Measurements from ENCODE around the gene PALM3. TPM values are rescaled to one million over a fixed set of nuclear protein-coding genes. Genes with fewer than 3 reads are reported as not detected.
A peak's percentile ranks its signal among the peaks of the same experiment; 100 is the strongest.
"Not testable (repeated sequence)": the region's sequence is repeated elsewhere in the genome, so short reads cannot be mapped to it uniquely, and the experiment has no call there.

PALM3 gene
- polyA plus RNA-seq, 1 donor from 2014 or later: not detected

- not testable (repeated sequence) for H3K27me3 Mint-ChIP-seq, H3K36me3 Mint-ChIP-seq, H3K9me3 Mint-ChIP-seq
- peak overlapping the region in 2 of 3 donors; percentile 66 to 75 for H3K27ac Mint-ChIP-seq
- peak overlapping the region in 3 of 4 donors; percentile 57 to 86 (median 77) for H3K4me3 Mint-ChIP-seq
- H3K4me1 Mint-ChIP-seq: peaks cover 17 to 26% (median 22%) of the 10 kb centered on the region in 3 donors
Measured at GRCh38 chr19:14019739-14020138, 42.1 kb downstream of the PALM3 start.

GRCh38 chr19:14019100-14019499 lies 42.8 kb downstream of the PALM3 start:
- H3K4me1 Mint-ChIP-seq: peaks cover 17 to 31% (median 26%) of the 10 kb centered on the region in 3 donors
- no peaks in the 10 kb centered on the region for H3K9me3 Mint-ChIP-seq
- peak overlapping the region; percentile 66 to 86 (median 75) for H3K27ac Mint-ChIP-seq
- peak overlapping the region; percentile 57 to 92 (median 80) for H3K4me3 Mint-ChIP-seq
- no peaks in the 10 kb centered on the region for H3K27me3 Mint-ChIP-seq
- H3K36me3 Mint-ChIP-seq: no peaks in the 10 kb centered on the region

GRCh38 chr19:14015524-14016035 lies 46.3 kb downstream of the PALM3 start:
- no peaks in the 10 kb centered on the region for H3K36me3 Mint-ChIP-seq
- peak overlapping the region; percentile 48 to 79 (median 73) for H3K27ac Mint-ChIP-seq
- no peaks in the 10 kb centered on the region for H3K27me3 Mint-ChIP-seq
- H3K9me3 Mint-ChIP-seq: peaks cover 0 to 4% (median 0%) of the 10 kb centered on the region in 3 donors
- H3K4me3 Mint-ChIP-seq: peak overlapping the region; percentile 34 to 83 (median 71)
- H3K4me1 Mint-ChIP-seq: peaks cover 26 to 29% (median 26%) of the 10 kb centered on the region in 3 donors

GRCh38 chr19:14012378-14012915 lies 49.4 kb downstream of the PALM3 start:
- peaks cover 15 to 20% (median 15%) of the 10 kb centered on the region in 3 donors for H3K4me1 Mint-ChIP-seq
- H3K4me3 Mint-ChIP-seq: peak overlapping the region in 1 of 4 donors; percentile 74
- peaks cover 1% of the 10 kb centered on the region for H3K36me3 Mint-ChIP-seq
- peak overlapping the region in 1 of 3 donors; percentile 19 for H3K27ac Mint-ChIP-seq
- H3K9me3 Mint-ChIP-seq: peaks cover 0 to 4% (median 0%) of the 10 kb centered on the region in 3 donors
- H3K27me3 Mint-ChIP-seq: no peaks in the 10 kb centered on the region

GRCh38 chr19:14006766-14007562 lies 54.9 kb downstream of the PALM3 start:
- Mint-ChIP-seq H3K4me3 (peak overlapping the region; percentile 87 to 95 (median 95)), H3K27ac (peak overlapping the region; percentile 98 to 100 (median 99)), H3K36me3 (peaks cover 1% of the 10 kb centered on the region), H3K9me3 (no peaks in the 10 kb centered on the region), H3K27me3 (no peaks in the 10 kb centered on the region), H3K4me1 (peaks cover 23 to 33% (median 32%) of the 10 kb centered on the region in 3 donors)

GRCh38 chr19:14006085-14006765 lies 55.7 kb downstream of the PALM3 start, which contains the start of gene RFX1:
TSS of gene RFX1 (minus strand) at chr19:14006320. CDS start at chr19:13993843, 12,477 bp downstream.
- peak within 1 kb of the TSS; percentile 98 to 100 (median 99) for H3K27ac Mint-ChIP-seq
- H3K9me3 Mint-ChIP-seq: no peaks in the 10 kb centered on the region
- peaks cover 25 to 33% (median 33%) of the 10 kb centered on the region in 3 donors for H3K4me1 Mint-ChIP-seq
- H3K36me3 Mint-ChIP-seq: peaks cover 1% of the 10 kb centered on the region
- no peaks in the 10 kb centered on the region for H3K27me3 Mint-ChIP-seq
- H3K4me3 Mint-ChIP-seq: peak within 1 kb of the TSS; percentile 95 to 96 (median 95)

GRCh38 chr19:14005349-14006084 lies 56.4 kb downstream of the PALM3 start:
- peaks cover 30 to 40% (median 33%) of the 10 kb centered on the region in 3 donors for H3K4me1 Mint-ChIP-seq
- no peaks in the 10 kb centered on the region for H3K9me3 Mint-ChIP-seq
- no peaks in the 10 kb centered on the region for H3K27me3 Mint-ChIP-seq
- peak overlapping the region; percentile 75 to 96 (median 95) for H3K4me3 Mint-ChIP-seq
- H3K27ac Mint-ChIP-seq: peak overlapping the region; percentile 98 to 100 (median 99)
- H3K36me3 Mint-ChIP-seq: peaks cover 1% of the 10 kb centered on the region

- Mint-ChIP-seq H3K27ac (peak overlapping the region; percentile 95 to 99 (median 98)), H3K9me3 (no peaks in the 10 kb centered on the region), H3K36me3 (peaks cover 1% of the 10 kb centered on the region), H3K27me3 (no peaks in the 10 kb centered on the region), H3K4me1 (peaks cover 30 to 43% (median 33%) of the 10 kb centered on the region in 3 donors), H3K4me3 (peak overlapping the region; percentile 75 to 96 (median 93))
Measured at GRCh38 chr19:14004619-14005348, 57.1 kb downstream of the PALM3 start.

Other genes starting within 250 kb of the PALM3 start
- not detected for gene NANOS3, start 184.9 kb downstream of the PALM3 start, polyA plus RNA-seq
- not detected for gene BRME1, start 156.0 kb downstream of the PALM3 start, polyA plus RNA-seq
- 15.5 TPM for gene CC2D1A, start 155.9 kb downstream of the PALM3 start, polyA plus RNA-seq
- not detected for gene PODNL1, start 123.7 kb downstream of the PALM3 start, polyA plus RNA-seq
- gene DCAF15, start 109.6 kb downstream of the PALM3 start, polyA plus RNA-seq: 5.7 TPM
- 3.7 TPM for gene RFX1, start 55.8 kb downstream of the PALM3 start, polyA plus RNA-seq
- gene RLN3, start 33.9 kb downstream of the PALM3 start, polyA plus RNA-seq: 0.65 TPM
- 58.3 TPM for gene IL27RA, start 30.3 kb downstream of the PALM3 start, polyA plus RNA-seq
- gene MISP3, start 10.7 kb upstream of the PALM3 start, polyA plus RNA-seq: 0.16 TPM
- not detected for gene C19orf67, start 23.7 kb upstream of the PALM3 start, polyA plus RNA-seq
- 2.8 TPM for gene SAMD1, start 28.7 kb upstream of the PALM3 start, polyA plus RNA-seq
- gene PRKACA, start 55.7 kb upstream of the PALM3 start, polyA plus RNA-seq: 1.4 TPM
- 1.9 TPM for gene ASF1B, start 74.5 kb upstream of the PALM3 start, polyA plus RNA-seq
- gene ADGRL1, start 144.1 kb upstream of the PALM3 start, polyA plus RNA-seq: 0.11 TPM

All from IgD-negative memory B cell (primary cell).